ENCODE results near the gene TAF13.
"Not testable (repeated sequence)": the region's sequence is repeated elsewhere in the genome, so short reads cannot be mapped to it uniquely, and the experiment has no call there.

Gene TAF13

DNA sequence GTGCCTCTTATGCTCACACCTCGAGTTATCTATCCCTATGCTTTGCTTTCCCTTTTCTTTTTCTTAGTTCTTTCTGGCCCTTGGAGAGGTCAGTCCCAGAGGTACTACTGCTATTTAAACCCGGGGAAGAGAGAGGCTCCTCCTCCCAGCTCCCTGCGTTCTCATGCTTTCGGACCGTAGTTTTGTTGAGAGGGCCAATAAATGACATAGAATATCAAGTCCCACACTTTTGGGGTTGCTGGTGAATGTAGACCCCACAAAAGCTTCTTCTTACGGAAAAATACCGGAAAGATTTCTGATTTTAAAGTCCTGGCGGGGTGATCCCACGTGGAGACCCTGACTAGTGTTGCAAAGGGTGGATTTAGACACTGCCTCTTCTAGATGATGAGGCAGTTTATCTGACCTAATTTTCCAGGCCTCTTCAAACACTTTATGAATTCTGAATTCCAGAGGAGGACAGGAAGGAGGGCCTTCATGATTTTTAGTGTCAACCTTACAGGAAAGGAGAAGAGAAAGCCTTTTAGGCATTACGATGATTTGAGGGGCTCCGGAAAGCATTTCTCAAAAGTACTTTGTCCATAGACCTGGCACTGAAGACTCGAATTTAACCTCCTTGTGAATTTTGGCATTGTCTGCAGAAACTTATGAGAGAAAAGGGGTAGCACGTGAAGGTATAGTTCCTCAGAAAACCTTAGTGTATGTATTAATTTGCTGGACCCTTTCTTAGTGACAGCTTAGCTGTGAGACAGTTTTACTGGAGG, 15.5 kb upstream of the TAF13 start:
- no peak for DNase-seq

DNA sequence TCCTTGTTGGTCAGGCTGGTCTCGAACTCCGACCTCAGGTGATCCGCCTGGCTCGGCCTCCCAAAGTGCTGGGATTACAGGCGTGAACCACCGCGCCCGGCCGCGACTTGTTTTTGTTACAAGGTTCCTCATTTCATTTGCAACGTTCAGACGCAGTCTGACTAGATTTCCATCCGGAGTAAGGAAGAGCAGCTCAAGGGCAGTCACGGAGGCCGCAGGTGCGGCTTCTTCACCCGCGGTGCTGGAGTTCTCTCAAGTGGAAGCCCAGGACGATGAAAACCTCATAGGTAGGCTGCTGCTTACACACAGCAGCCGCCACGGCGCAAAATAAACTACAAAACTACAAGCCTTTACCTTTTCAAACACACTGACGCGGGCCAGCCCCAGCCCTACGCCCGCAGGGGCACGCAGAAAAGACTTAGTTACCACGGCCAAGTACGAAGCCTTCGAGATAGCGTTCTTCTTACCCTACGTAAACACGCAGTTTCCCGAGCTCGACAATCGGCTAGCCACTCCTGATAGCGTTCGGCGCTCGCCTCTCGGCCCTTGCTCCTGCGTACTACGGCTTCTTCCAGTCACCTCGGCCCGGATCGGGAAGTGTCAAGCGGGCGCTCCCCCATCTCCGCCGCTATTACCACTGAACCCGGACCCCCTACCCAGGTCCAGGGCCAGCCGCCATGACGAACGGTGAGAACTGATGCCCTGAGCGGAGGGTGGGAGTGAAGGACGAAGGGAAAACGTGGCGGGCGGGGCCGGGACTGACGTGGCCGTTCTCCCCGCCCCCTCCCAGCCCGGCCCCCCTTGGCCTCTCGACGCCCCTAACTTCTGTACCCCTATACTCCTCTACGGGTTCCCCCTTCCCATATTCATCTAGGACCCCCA, 14.6 kb upstream of the TAF13 start, which contains the start of gene TMEM167B:
Gene TMEM167B, plus strand, starts transcription at position 569 of the 882 bp plus-strand sequence. Its CDS starts 109 bp downstream, at position 678.
- DNase-seq, result peak; percentile 77

- no peak for DNase-seq
Observed at GRCh38 chr1:109089242-109090015, 13.6 kb upstream of the TAF13 start.

GRCh38 chr1:109084563-109085517, 9.0 kb upstream of the TAF13 start:
- no peak for DNase-seq

- DNase-seq, result no peak
Observed at GRCh38 chr1:109083923-109084322, 8.1 kb upstream of the TAF13 start.

DNA sequence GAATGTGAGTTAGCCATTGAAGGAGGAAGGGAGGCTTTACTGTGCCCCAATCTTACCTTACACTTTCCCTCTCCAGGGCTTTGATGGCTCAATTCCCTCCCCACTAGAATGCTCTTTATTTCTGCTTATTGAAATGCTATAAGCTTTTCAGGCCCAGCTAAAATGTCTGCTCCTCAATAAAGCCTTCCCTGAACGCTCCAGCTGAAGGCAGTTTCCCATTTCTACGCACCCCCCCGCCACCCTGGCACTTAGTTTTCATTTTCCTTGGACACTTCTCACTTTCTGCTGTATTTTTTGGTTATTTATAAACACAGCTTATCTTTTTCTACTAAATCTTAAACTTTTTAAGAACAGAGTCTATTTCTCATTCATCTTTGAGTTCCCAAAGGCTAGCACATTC, 7.7 kb upstream of the TAF13 start:
- no peak for DNase-seq

GRCh38 chr1:109080441-109081082, 4.8 kb upstream of the TAF13 start:
- no peak for DNase-seq

GRCh38 chr1:109079240-109079622, 3.4 kb upstream of the TAF13 start:
- no peak for DNase-seq

- DNase-seq, result no peak
Observed at GRCh38 chr1:109078317-109078716, 2.5 kb upstream of the TAF13 start.

- DNase-seq, result no peak
Observed at GRCh38 chr1:109069294-109069693, 6.5 kb downstream of the TAF13 start.

DNA sequence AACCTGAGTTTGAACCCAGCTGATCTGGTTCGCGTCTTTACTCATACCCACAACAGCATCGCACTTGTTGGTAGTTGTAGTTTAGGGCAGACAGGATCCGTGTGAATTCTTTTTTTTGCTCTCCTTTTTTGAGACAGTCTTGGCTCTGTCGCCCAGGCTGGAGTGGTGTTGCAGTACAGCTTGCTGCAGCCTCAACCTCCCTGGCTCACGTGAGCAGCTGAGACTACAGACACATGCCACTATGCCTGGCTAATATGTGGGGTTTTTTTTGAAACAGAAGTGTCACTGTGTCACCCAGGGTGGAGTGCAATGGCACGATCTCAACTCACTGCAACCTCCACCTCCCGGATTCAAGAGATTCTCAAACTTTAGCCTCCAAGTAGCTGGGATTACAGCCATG, 7.9 kb downstream of the TAF13 start:
- DNase-seq, result no peak

GRCh38 chr1:109065137-109065536, 10.7 kb downstream of the TAF13 start:
- no peak for DNase-seq

DNA sequence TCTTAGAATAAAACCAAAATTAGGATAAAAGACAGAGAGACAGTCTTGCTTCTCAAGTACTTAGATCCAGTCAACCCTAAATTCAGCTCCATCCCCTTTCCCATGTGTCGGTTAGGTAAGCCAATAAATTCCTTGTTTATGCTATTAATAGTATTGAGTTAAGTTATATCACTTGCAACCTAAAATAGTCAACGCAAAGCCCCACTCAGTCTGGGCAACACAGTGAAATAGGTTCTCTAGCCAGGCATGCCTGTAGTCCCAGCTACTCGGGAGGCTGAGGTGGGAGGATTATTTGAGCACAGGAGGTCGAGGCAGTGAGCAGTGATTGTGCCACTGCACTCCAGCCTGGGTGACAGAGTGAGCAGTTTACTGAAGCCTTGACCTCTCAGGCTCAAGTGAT, 14.6 kb downstream of the TAF13 start:
- DNase-seq, result no peak

DNA sequence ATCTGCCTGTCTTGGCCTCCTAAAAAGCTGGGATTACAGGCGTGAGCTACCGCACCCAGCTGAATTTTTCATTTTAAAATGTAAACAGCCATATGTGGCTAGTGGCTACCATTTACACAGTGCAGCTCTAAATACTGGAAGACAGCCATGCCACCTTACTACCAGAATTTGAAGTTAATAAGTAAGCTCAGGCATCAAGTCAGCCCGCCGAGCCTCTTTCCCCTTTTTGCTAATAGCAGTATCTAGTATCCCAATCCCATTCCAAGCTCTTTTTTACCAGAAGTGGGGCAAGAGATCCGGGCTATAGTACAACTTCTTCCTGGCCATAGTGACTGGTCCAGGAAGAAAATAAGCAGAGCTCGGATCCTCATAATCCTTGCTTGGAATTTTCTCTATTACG, 15.1 kb downstream of the TAF13 start:
- no peak for DNase-seq

- no peak for DNase-seq
Observed at GRCh38 chr1:109059026-109059425, 16.8 kb downstream of the TAF13 start.

GRCh38 chr1:109056064-109056463, 19.7 kb downstream of the TAF13 start:
- DNase-seq, result no peak

GRCh38 chr1:109052145-109052544, 23.7 kb downstream of the TAF13 start:
- not testable (repeated sequence) for DNase-seq

DNA sequence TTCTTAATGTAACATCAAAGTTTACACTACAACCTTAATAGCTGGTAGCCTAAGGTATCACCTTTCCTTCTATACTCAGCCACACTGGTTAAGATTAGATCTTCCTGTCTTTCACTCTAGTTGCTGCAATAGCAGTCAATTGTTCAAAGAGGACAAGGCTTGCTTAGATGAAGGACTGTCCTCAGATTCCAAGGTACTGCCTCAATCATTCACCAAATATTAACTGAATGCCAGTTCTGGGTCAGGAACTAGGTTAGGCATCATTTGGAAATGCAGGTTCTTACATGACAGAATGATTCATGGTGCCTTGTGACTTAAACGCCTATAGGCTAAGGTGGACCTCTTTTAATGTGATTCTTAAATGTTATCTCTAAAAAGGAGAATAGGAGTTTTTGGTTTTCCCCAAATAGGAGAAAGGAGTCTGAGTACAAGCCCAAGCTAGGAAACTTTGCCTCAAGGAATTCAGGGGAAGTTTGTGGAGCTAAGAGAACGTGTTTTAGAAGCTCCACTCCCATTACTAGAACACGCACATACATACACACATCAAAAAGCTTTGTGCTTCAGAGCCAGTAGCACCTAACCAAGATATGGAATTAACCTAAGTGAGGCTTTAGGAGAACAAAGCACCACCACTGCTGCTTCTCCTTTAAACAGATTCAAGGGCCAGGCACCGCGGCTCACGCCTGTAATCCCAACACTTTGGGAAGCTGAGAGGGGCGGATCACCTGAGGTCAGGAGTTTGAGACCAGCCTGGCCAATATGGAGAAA, 25.4 kb downstream of the TAF13 start:
- DNase-seq, result no peak

GRCh38 chr1:109048335-109048734, 27.5 kb downstream of the TAF13 start:
- no peak for DNase-seq

- no peak for DNase-seq
Observed at GRCh38 chr1:109047339-109047738, 28.5 kb downstream of the TAF13 start.

GRCh38 chr1:109046671-109047070, 29.1 kb downstream of the TAF13 start:
- no peak for DNase-seq

Data from activated T-cell treated with anti-CD3 and anti-CD28 coated beads for 4 hours (primary cell).